Kidney (tissue), 14 donors: Measurements from ENCODE around the gene VMO1. TPM values are rescaled to one million over a fixed set of nuclear protein-coding genes. Genes with fewer than 3 reads are reported as not detected.

Source experiments
- DNase-seq, 5 donors: peaks; one replicate each; pipeline ENCODE4 v3.0.0-alpha.2; 2013 to 2020
- FAIRE-seq: peaks from 2 replicates; lab custom pipeline; 2012; peaks lifted over from hg19 to GRCh38; lab: Jason Lieb, UNC
- H3K27ac ChIP-seq, 2 donors: one replicate each; pipeline ENCODE4 v1.7.0; 2013; ENCODE audit warnings: low read depth in 2 of 2, low read length in 2 of 2, inconsistent platforms in 1 of 2
- H3K27me3 ChIP-seq: one replicate; pipeline ENCODE4 v1.7.1; 2013; ENCODE audit warnings: low read length, inconsistent platforms; ENCODE audit not compliant: control insufficient read depth, insufficient read depth
- H3K36me3 ChIP-seq, 3 donors: one replicate each; pipeline versions ENCODE4 v1.7.0 to v1.7.1; 2013; ENCODE audit warnings: low read length in 3 of 3, control low read depth in 1 of 3, inconsistent platforms in 1 of 3; ENCODE audit not compliant: insufficient read depth in 3 of 3, control insufficient read depth in 2 of 3
- H3K4me1 ChIP-seq, 3 donors: one replicate each; pipeline versions ENCODE4 v1.7.0 to v1.7.1; 2013; ENCODE audit warnings: low read length in 3 of 3, inconsistent platforms in 1 of 3, low read depth in 1 of 3; ENCODE audit not compliant: control insufficient read depth in 2 of 3, insufficient read depth in 2 of 3
- H3K4me3 ChIP-seq, 3 donors: one replicate each; pipeline versions ENCODE4 v1.7.0 to v1.8.1; 2013; ENCODE audit warnings: low read length in 3 of 3, control low read depth in 1 of 3, inconsistent platforms in 1 of 3
- H3K9ac ChIP-seq, 3 donors: one replicate each; pipeline versions ENCODE4 v1.7.0 to v1.7.1; 2013; ENCODE audit warnings: low read length in 3 of 3, control low read depth in 1 of 3, inconsistent platforms in 1 of 3
- H3K9me3 ChIP-seq, 3 donors: one replicate each; pipeline versions ENCODE4 v1.7.0 to v1.7.1; 2013; ENCODE audit warnings: low read length in 3 of 3, control low read depth in 1 of 3, inconsistent platforms in 1 of 3; ENCODE audit not compliant: control insufficient read depth in 2 of 3, insufficient read depth in 1 of 3
- intact Hi-C: fragments of 100-400 bp; cut with DNase I; formaldehyde crosslinking; loops from one replicate; pipeline ENCODE4 v1.11.1; 2022
- polyA plus RNA-seq: library from polyadenylated mRNA; stranded (reverse); fragments of 350-450 nt; fragmentation: Illumina TruSeq; extraction: RNeasy Lipid Tissue Mini Kit (QIAGEN cat#74804); gene quantifications from one replicate; pipeline ENCODE4 v1.2.3, GENCODE V29; 2014; ENCODE audit warnings: low read depth, low replicate concordance; ENCODE audit not compliant: insufficient read depth
- total RNA-seq: library from RNA; stranded (reverse); fragmentation: NEBNext Ultra II Directional; extraction: Animal tissue kit (Norgen Biotek cat#: 25700); gene quantifications from one replicate; pipeline ENCODE4 v1.2.1, GENCODE V29; 2021
- TF ChIP-seq, protein P1 (sequence below): IDR thresholded peaks from 3 replicates; pipeline ENCODE4 v1.5.1; 2012; ENCODE audit warnings: mild to moderate bottlenecking, moderate library complexity, borderline replicate concordance; ENCODE audit not compliant: insufficient read depth; ENCODE audit errors: extremely low read depth
- donor health status: control.
- donor health status: control.
- donor health status: control.
- donor health status: control.
- donor health status: control.
- donor health status: DM: yes; HTN: yes; CAD: no.
- donor health status: Normal renal cell carcinoma (clear cell type).

Gene VMO1
- total and polyA plus RNA-seq, 2 donors from 2014 or later: 2.5 to 3.0 TPM

DNA sequence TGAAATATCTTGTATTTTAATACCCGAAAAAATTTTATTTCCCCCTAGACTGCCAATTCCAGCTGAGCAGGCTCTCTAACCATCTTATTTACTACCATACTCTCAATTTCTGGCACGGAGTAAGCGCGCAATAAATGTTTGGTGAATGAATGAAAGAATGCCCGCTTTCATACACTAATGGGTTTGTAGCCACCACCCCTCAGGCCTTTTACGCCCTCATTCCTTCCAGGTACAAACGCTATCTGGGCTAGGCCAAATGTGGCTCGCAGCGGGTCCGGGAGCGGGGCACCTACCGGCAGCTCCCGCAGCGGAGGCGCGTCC is 20.3 kb upstream of the VMO1 start:
- H3K4me1 ChIP-seq: peaks cover 0 to 4% (median 3%) of the 10 kb centered on the region in 3 donors
- H3K27me3 ChIP-seq: no peaks in the 10 kb centered on the region
- intact Hi-C loops: no loop called here
- no peak overlapping the region for H3K27ac ChIP-seq
- peak overlapping the region; percentile 20 to 62 (median 58) for H3K9ac ChIP-seq
- no peaks in the 10 kb centered on the region for H3K9me3 ChIP-seq
- TF ChIP-seq, protein P1, sequence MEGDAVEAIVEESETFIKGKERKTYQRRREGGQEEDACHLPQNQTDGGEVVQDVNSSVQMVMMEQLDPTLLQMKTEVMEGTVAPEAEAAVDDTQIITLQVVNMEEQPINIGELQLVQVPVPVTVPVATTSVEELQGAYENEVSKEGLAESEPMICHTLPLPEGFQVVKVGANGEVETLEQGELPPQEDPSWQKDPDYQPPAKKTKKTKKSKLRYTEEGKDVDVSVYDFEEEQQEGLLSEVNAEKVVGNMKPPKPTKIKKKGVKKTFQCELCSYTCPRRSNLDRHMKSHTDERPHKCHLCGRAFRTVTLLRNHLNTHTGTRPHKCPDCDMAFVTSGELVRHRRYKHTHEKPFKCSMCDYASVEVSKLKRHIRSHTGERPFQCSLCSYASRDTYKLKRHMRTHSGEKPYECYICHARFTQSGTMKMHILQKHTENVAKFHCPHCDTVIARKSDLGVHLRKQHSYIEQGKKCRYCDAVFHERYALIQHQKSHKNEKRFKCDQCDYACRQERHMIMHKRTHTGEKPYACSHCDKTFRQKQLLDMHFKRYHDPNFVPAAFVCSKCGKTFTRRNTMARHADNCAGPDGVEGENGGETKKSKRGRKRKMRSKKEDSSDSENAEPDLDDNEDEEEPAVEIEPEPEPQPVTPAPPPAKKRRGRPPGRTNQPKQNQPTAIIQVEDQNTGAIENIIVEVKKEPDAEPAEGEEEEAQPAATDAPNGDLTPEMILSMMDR: no peak
- peaks cover 0 to 2% (median 0%) of the 10 kb centered on the region in 3 donors for H3K36me3 ChIP-seq
- FAIRE-seq (no peak), DNase-seq (peak in 2 of 5 donors; percentile 38 to 49)
- peak overlapping the region; percentile 47 to 60 (median 47) for H3K4me3 ChIP-seq

DNA sequence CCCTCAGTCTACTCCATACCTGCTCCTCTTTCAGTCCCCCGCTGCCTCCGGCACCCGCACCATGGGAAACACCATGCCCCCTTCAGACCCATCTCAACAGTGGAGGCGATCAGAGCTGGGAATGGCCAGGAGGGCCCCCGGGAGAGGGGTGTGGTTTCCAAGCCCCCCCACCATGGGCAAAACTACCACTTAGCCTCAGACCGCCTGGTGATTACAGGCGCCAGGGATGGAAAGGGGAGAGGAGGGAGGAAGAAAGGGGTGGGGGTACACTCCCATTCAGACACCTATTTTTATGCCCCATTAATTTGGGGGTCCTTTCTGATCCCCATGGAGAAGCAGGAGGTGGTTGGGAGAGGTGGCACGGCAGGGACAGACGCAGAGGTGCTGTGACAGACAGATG is 16.1 kb upstream of the VMO1 start, which contains the start of gene C17orf114:
C17orf114 (minus strand) TSS at position 101 of the 400 bp plus-strand sequence.
- Histone ChIP-seq H3K9ac (no peak within 1 kb of the TSS), H3K27me3 (no peaks in the 10 kb centered on the region), H3K4me1 (no peaks in the 10 kb centered on the region), H3K36me3 (peaks cover 5 to 19% (median 11%) of the 10 kb centered on the region in 3 donors), H3K27ac (no peak within 1 kb of the TSS), H3K4me3 (no peak within 1 kb of the TSS), H3K9me3 (no peaks in the 10 kb centered on the region)
- FAIRE-seq (no peak), DNase-seq (no peak)
- intact Hi-C loops: no loop called here
- TF ChIP-seq, protein P1: no peak

DNA sequence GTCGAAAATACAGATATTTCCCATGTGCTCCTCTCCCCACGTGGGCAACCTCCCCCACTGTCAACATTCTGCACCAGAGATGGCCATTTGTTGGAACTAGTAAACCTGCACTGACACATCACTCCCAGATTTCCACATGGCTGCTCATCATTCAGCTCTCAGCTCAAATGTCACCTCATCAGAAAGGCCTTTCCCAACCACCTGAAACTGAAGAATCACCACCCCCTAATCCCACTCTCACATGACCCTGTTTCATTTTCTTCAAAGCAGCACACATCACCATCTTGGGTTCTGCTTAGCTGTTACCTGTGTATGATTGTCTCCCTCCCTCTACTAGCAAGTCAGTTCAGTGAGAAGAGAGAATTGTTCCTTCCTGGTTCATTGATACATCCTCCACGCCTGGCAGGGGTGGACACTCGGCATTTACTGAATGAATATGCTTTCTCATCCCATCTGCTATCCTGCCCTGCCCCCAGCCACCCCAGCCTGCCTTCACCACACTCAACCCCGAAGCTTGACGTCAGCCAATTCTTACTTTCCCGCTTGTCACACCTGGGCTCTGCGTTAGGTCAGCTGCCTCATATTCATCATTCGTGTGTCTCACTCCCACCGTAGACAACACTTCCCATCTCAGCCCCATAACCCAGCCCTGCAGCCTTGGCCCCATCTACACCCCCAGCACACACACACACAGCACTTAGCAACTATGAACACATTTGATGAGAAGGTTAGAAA is 14.5 kb upstream of the VMO1 start:
- DNase-seq (peak in 4 of 5 donors; percentile 60 to 82 (median 76)), FAIRE-seq (no peak)
- intact Hi-C loops: no loop called here
- no peak overlapping the region for H3K4me3 ChIP-seq
- no peaks in the 10 kb centered on the region for H3K27me3 ChIP-seq
- TF ChIP-seq, protein P1: no peak
- peaks cover 5 to 20% (median 13%) of the 10 kb centered on the region in 3 donors for H3K36me3 ChIP-seq
- H3K9me3 ChIP-seq: no peaks in the 10 kb centered on the region
- peaks cover 0 to 7% (median 0%) of the 10 kb centered on the region in 3 donors for H3K4me1 ChIP-seq
- H3K9ac ChIP-seq: no peak overlapping the region
- H3K27ac ChIP-seq: no peak overlapping the region
